Spleen (tissue), 11 donors: ENCODE results near the gene ASB6. TPM values are rescaled to one million over a fixed set of nuclear protein-coding genes. Genes with fewer than 3 reads are reported as not detected.
A peak's percentile ranks its signal among the peaks of the same experiment; 100 is the strongest.

Source experiments
- DNase-seq: peaks from one replicate; pipeline ENCODE4 v3.0.0-alpha.2; 2020
- H3K27ac ChIP-seq, 8 donors: fragments of 200-600 bp; sonication (generic) in 7 of 8; 1 replicate in 4 of 8; 2 replicates in 4 of 8; pipeline versions ENCODE4 v1.5.0 to v1.8.0; 2016 to 2021; ENCODE audit warnings: inconsistent platforms in 4 of 8, mild to moderate bottlenecking in 4 of 8, moderate library complexity in 1 of 8
- H3K27me3 ChIP-seq, 7 donors: fragments of 200-600 bp; sonication (generic) in 6 of 7; replicated peaks in 1 of 7; 1 replicate in 4 of 7; 2 replicates in 3 of 7; pipeline versions ENCODE4 v1.5.0 to v1.8.0; 2016 to 2021; ENCODE audit warnings: inconsistent platforms in 3 of 7, mild to moderate bottlenecking in 1 of 7
- H3K36me3 ChIP-seq, 6 donors: fragments of 200-600 bp; sonication (generic) in 5 of 6; 1 replicate in 4 of 6; 2 replicates in 2 of 6; pipeline versions ENCODE4 v1.5.0 to v1.8.0; 2016 to 2021; ENCODE audit warnings: inconsistent platforms in 2 of 6
- H3K4me1 ChIP-seq, 6 donors: fragments of 200-600 bp; sonication (generic) in 5 of 6; 1 replicate in 3 of 6; 2 replicates in 3 of 6; pipeline versions ENCODE4 v1.5.0 to v1.8.0; 2016 to 2021; ENCODE audit warnings: inconsistent platforms in 3 of 6
- H3K4me3 ChIP-seq, 8 donors: fragments of 200-600 bp; sonication (generic) in 7 of 8; 1 replicate in 4 of 8; 2 replicates in 4 of 8; pipeline versions ENCODE4 v1.5.0 to v1.8.0; 2016 to 2021; ENCODE audit warnings: inconsistent platforms in 4 of 8, mild to moderate bottlenecking in 4 of 8, moderate library complexity in 2 of 8
- H3K9me3 ChIP-seq, 8 donors: fragments of 200-600 bp; sonication (generic) in 7 of 8; 1 replicate in 4 of 8; 2 replicates in 4 of 8; pipeline versions ENCODE4 v1.5.0 to v1.8.0; 2016 to 2021; ENCODE audit warnings: inconsistent platforms in 4 of 8
- CTCF ChIP-seq, 11 experiments: fragments of 200-600 bp in 7 of 11; fragments of 450-650 bp in 4 of 11; sonication (generic) in 4 of 11; IDR thresholded peaks in 8 of 11; conservative IDR thresholded peaks in 3 of 11; 1 replicate in 7 of 11; 2 replicates in 4 of 11; pipeline versions ENCODE4 v1.4.0 to v1.8.0; 2016 to 2021; ENCODE audit warnings: antibody characterized with exemption in 11 of 11, inconsistent platforms in 4 of 11, mild to moderate bottlenecking in 1 of 11
- POLR2A ChIP-seq, 3 donors: fragments of 450-650 bp; IDR thresholded peaks; one replicate each; pipeline ENCODE4 v1.5.1; 2017; ENCODE audit warnings: antibody characterized with exemption in 3 of 3, mild to moderate bottlenecking in 1 of 3
- POLR2AphosphoS5 ChIP-seq, 3 donors: sonication (generic); formaldehyde crosslinking; IDR thresholded peaks; one replicate each; pipeline ENCODE4 v1.5.1; 2017; ENCODE audit warnings: antibody characterized with exemption in 3 of 3
- WGBS, 5 donors: extraction: QIAGEN DNeasy Blood & Tissue Kit in 3 of 5; methylation state at CpG; one replicate each; pipeline versions ENCODE4 v1.1.5 to v1.1.7; 2013 to 2018; 5-methylcytosine and 5-hydroxymethylcytosine counted together
- intact Hi-C: fragments of 100-400 bp; cut with DNase I; formaldehyde crosslinking; loops from one replicate; pipeline ENCODE4 v1.15.0; 2023; ENCODE audit warnings: low total_unique reads
- polyA plus RNA-seq, 3 donors: library from polyadenylated mRNA; stranded (reverse); fragments of 200-250 nt; gene quantifications; one replicate each; pipeline ENCODE4 v1.2.1, GENCODE V29; 2013
- total RNA-seq, 7 donors: library from RNA; depleted of rRNA in 3 of 7; stranded (reverse); fragments of >200 nt in 3 of 7; fragmentation: NEBNext Ultra II Directional in 4 of 7; extraction: Animal tissue kit (Norgen Biotek cat#: 25700) in 4 of 7; gene quantifications; one replicate each; pipeline versions ENCODE4 v1.1.0 to v1.2.1, GENCODE V29; 2016 to 2021
- donor health status: healthy with polysubstance abuse.
- donor health status: DM: no; HTN: no; CAD: no; lungs with moderate emphysema.
- donor health status: DM: no; HTN: no; CAD: no.
- donor health status: Bipolar disorder and iron deficiency.
- donor health status: healthy.
- donor health status: DM: no; HTN: no; CAD: no.
- donor health status: DM: yes; HTN: yes; CAD: no.

The ASB6 gene
- total and polyA plus RNA-seq, 10 donors: 11.5 to 30.8 (median 21.3) TPM

- intact Hi-C loops: no loop called here
- no peaks in the 10 kb centered on the region for H3K9me3 ChIP-seq
- H3K36me3 ChIP-seq: no peaks in the 10 kb centered on the region
- TF ChIP-seq POLR2AphosphoS5 (IDR thresholded peaks at IDR 0.05) (no peak), CTCF (IDR thresholded peaks at IDR 0.05 in 8 of 11, conservative IDR thresholded peaks at IDR 0.05 in 3 of 11) (no peak), POLR2A (IDR thresholded peaks at IDR 0.05) (no peak)
- WGBS, 5 donors: 43 to 72% (median 68%) methylated on average over 4 to 6 of the region's 6 CpGs
- H3K4me1 ChIP-seq: peaks cover 25 to 84% (median 56%) of the 10 kb centered on the region in 6 donors
- peak overlapping the region in 7 of 8 donors; percentile 28 to 91 (median 87) for H3K27ac ChIP-seq
- no peak overlapping the region for H3K4me3 ChIP-seq
- H3K27me3 ChIP-seq: no peaks in the 10 kb centered on the region
- DNase-seq: no peak
Measured at GRCh38 chr9:129607027-129607387, 34.9 kb downstream of the ASB6 start.

GRCh38 chr9:129606161-129607026, 35.6 kb downstream of the ASB6 start:
- Histone ChIP-seq H3K9me3 (no peaks in the 10 kb centered on the region), H3K4me3 (no peak overlapping the region), H3K4me1 (peaks cover 25 to 82% (median 53%) of the 10 kb centered on the region in 6 donors), H3K36me3 (no peaks in the 10 kb centered on the region), H3K27ac (peak overlapping the region in 7 of 8 donors; percentile 28 to 91 (median 87)), H3K27me3 (peaks cover 0 to 6% (median 0%) of the 10 kb centered on the region in 7 donors)
- TF ChIP-seq POLR2A (IDR thresholded peaks at IDR 0.05) (no peak), CTCF (IDR thresholded peaks at IDR 0.05 in 8 of 11, conservative IDR thresholded peaks at IDR 0.05 in 3 of 11) (no peak), POLR2AphosphoS5 (IDR thresholded peaks at IDR 0.05) (peak in 1 of 3 donors; percentile 34)
- 63 to 87% (median 72%) methylated on average over 13 to 15 of the region's 15 CpGs for WGBS, 5 donors
- DNase-seq: no peak
- intact Hi-C loops: no loop called here

- intact Hi-C loops: loop anchor here (5.0 kb wide), 1 partner anchor 107 kb away; no protein-coding TSS in a partner anchor
- peak overlapping the region in 1 of 8 donors; percentile 2 for H3K27ac ChIP-seq
- no peak overlapping the region for H3K4me3 ChIP-seq
- H3K4me1 ChIP-seq: peaks cover 17 to 66% (median 41%) of the 10 kb centered on the region in 6 donors
- H3K27me3 ChIP-seq: peaks cover 0 to 13% (median 0%) of the 10 kb centered on the region in 7 donors
- DNase-seq: no peak
- 40 to 53% (median 48%) methylated on average over 8 of the region's 8 CpGs for WGBS, 5 donors
- H3K9me3 ChIP-seq: no peaks in the 10 kb centered on the region
- no peaks in the 10 kb centered on the region for H3K36me3 ChIP-seq
- TF ChIP-seq CTCF (IDR thresholded peaks at IDR 0.05 in 8 of 11, conservative IDR thresholded peaks at IDR 0.05 in 3 of 11) (no peak), POLR2AphosphoS5 (IDR thresholded peaks at IDR 0.05) (no peak), POLR2A (IDR thresholded peaks at IDR 0.05) (no peak)
Measured at GRCh38 chr9:129604766-129605163, 37.2 kb downstream of the ASB6 start.
